HG02763 (cell line): Measurements from ENCODE around the gene GLYAT.

Experiments used
- ATAC-seq: cut with Tn5 transposase; IDR thresholded peaks from one replicate; pipeline ENCODE4 v1.9.1; 2021; ENCODE audit warnings: mild to moderate bottlenecking, moderate library complexity; ENCODE audit not compliant: unreplicated experiment

Gene GLYAT, protein sequence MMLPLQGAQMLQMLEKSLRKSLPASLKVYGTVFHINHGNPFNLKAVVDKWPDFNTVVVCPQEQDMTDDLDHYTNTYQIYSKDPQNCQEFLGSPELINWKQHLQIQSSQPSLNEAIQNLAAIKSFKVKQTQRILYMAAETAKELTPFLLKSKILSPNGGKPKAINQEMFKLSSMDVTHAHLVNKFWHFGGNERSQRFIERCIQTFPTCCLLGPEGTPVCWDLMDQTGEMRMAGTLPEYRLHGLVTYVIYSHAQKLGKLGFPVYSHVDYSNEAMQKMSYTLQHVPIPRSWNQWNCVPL

GRCh38 chr11:58731819-58732218, at the start of gene GLYAT:
Gene GLYAT, minus strand, starts transcription at chr11:58731943. Its CDS starts 7,447 bp downstream, at chr11:58724496.
- ATAC-seq, result no peak

DNA sequence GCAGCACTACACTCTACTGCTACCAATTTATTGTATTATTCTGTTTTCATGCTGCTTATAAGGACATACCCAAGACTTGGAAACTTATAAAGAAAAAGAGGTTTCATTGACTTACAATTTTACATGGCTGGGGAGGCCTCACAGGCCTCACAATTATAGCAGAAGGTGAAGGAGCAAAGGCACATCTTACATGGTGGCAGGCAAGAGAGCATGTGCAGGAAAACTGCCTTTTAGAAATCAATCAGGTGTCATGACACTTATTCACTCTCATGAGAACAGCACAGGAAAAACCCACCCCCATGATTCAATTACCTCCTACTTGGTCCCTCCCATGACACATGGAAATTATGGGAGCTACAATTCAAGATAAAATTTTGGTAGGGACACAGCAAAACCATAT, 49.6 kb upstream of the GLYAT start:
- ATAC-seq, result no peak

DNA sequence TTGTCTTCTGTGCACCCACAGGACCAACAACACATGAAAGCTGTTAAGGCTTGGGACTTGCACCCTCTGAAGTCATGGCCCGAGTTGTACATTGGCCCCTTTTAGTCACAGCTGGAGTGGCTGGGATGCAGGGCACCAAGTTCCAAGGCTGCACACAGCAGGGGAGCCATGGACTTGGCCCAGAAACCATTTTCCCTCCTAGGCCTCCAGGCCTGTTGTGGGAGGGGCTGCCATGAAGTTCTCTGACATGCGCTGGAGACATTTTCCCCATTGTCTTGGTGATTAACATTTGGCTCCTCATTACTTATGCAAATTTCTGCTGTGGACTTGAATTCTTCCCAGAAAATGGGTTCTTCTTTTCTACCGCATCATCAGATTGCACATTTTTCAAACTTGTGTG, 48.8 kb upstream of the GLYAT start:
- ATAC-seq, result no peak

GRCh38 chr11:58776891-58777710, 45.4 kb upstream of the GLYAT start:
- no peak for ATAC-seq

DNA sequence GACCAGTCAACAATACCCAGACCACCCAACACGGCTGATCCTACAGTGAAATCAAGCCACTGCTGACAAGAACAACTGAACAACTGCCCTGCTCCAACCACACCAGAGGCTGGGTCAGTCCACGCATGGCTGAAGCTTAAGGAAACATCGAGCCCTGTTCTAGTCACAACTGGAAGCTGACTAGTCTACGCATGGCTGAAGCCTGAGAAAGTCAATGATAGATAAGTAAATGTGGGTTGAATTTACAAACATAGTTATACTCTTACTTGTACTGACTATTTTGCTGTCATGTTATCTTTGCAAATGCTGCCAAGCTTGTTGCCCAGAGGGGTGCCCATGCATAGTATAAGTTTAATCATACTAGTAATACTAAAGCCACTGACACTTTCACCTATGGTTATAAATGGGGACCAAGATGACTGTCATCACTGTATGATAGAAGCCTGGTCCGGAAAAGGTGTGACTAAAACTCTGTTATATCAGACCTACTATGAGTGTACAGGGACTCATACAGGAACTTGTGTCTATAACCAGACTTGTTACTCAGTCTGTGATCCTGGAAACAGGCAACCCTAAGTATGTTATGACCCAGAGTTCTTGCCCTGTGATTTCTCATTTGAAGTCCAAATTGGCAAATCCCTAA, 43.4 kb upstream of the GLYAT start:
- no peak for ATAC-seq

- ATAC-seq, result no peak
Observed at GRCh38 chr11:58774164-58774593, 42.4 kb upstream of the GLYAT start.

GRCh38 chr11:58773337-58773736, 41.6 kb upstream of the GLYAT start:
- ATAC-seq, result no peak

GRCh38 chr11:58772329-58773285, 40.9 kb upstream of the GLYAT start:
- ATAC-seq, result no peak

- ATAC-seq, result no peak
Observed at GRCh38 chr11:58771458-58771855, 39.7 kb upstream of the GLYAT start.

DNA sequence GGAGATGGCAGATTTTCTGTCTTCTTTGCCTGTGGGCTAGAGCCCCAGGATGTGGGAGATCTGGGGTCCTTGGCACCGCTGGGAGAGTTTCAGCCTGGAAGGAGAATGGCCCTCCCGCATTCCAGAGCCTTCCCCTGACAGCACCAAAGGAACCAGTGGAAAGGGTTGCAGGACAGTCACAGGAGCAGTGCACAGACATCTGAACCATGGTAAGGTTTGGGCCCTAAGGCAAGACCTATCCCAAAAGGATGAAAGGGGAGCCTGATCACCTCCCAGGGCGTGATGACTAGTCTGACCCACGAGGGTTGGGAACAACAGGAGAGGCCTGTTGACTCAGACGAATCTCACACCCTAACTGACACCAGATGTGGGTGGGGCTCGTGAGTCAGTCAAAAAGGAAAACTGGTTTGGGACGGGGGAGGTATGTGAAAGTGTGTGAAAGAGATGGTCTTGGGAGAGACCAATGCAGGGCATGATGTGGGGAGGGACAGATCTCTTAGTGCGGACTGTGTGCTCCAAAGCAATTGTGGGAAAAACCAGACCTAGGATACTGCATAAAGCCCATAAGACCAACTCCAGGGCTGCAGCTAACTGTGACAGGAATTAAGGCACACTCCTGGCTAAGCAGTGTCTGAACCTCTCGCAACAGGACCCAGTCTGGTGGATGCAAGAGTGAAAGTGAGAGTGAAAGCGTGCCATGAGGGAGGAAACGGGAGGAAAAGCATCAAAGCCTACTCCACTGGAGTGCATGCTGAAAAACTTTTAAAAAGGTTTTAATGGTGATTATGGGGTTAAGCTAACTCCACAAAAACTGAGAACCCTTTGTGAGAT, 39.1 kb upstream of the GLYAT start:
- no peak for ATAC-seq

DNA sequence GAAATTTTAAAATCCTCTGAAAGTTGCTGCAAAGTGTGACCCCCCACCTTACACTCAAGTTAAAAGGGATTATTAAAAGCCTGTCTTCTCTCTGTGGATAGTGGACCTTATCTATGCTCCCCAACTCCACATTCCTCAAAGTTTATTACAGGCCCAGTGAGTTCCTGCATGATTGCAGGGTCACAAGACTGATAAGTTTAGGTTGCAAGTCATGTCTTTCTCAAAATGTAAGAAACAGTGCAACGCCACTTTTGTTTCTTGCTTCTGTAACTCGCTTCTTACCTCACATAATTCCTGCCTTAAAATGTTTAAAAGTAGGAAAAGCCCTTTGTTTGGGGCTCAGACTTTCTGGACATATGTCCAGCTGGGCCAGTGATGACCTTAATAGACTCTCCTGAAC, 38.4 kb upstream of the GLYAT start:
- no peak for ATAC-seq

DNA sequence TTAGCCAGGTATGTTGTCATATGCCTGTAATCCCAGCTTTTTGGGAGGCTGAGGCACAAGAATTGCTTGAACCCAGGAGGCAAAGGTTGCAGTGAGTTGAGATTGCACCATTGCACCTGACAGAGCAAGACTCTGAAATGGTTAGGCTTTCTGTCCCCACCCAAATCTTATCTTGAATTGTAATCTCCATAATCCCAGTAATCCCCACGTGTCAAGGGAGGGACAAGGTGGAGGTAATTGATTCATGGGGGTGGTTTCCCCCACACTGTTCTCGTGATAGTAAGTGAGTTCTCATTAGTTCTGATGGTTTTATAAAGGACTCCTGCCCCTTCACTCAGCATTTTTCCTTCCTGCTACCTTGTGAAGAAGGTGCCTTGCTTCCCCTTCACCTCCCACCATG, 37.6 kb upstream of the GLYAT start:
- no peak for ATAC-seq

DNA sequence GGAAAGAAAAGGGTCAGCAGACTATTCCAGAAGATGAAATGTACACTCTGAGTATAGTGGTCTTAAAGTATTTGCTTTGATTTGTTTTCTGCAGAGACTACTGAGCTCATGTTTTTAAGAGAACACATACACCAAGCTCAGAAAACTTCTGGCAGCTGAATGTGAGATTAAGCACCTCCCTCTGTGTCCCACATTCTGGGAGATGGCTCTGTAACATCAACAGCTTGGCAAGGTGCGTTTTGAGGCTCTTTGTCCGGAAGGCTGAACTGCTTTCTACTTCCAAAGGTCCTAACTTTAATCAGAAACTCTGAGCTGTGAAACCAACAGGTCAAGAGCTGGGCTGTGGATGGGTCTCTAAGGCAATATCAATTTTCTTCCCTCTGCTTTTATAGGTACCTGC, 36.4 kb upstream of the GLYAT start:
- no peak for ATAC-seq

DNA sequence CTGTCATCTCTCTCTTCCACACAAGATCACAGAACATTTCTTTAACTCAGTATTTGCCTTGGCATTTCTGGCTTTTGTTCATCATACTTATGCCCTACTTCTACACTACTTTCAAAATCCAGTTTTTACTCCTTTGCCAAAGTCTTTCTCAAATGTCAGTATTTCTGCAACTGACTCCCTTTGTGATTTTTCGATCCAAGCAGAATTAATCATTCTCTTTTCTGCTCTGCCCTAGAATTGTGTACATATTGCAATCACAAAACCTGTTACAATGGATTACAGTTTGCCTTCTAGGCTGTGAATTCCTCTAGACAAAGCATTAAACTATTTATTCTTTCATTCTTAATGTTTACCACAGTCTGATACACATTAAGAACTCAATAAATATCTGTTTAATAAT, 33.3 kb upstream of the GLYAT start:
- ATAC-seq, result no peak

DNA sequence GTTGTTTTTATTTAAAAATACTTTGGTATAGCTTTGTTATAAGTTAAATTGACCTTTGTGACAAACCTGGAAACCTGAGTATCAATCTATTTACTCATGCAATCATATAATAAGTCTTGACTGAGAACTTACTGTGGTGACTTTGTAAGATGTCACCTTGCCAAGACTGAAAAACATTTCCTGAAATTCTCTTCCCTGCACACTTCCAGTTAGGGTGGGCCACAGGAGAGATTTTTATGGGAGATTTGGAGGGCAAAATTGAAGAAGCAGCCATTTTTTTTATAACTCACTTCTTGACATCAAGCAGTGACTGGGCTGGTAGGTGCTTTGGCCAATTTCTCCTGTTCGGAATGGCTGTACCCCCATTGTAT, 31.4 kb upstream of the GLYAT start:
- no peak for ATAC-seq

GRCh38 chr11:58762284-58763119, 30.8 kb upstream of the GLYAT start:
- ATAC-seq, result no peak

GRCh38 chr11:58757439-58757838, 25.7 kb upstream of the GLYAT start:
- no peak for ATAC-seq

DNA sequence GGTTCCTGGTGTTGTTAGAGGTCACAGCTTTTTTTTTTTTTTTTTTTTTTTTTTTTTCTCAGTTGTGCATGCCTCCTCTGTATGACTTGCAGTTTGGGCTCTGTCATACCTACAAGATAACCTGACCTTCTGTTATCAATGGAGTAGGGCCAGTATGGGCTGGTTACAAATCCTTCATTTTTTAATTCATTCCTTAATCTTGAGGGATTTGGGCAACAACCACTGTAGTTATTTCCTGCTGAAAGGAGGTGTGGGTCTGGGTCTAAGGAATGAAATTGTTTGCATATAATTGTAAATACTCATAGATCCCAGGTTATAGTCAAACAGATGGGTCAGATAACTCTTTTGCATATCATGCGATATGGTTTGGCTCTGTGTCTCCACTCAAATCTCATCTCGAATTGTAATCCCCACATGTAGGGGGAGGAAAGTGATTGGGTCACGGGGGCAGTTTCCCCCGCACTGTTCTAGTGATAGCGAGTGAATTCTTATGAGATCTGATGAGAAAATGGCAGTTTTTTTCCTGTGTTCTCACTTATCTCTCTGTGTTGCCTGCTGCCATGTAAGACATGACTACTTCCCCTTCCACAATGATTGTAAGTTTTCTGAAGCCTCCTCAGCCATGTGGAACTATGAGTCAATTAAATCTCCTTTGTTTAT, 14.1 kb upstream of the GLYAT start:
- no peak for ATAC-seq
